Adrenal gland (tissue), 12 donors: ENCODE results near the gene ADM2. TPM values are rescaled to one million over a fixed set of nuclear protein-coding genes. Genes with fewer than 3 reads are reported as not detected.

Experiments
- DNase-seq, 7 donors: peaks; one replicate each; pipeline ENCODE4 v3.0.0-alpha.2; 2019 to 2020
- H3K27ac ChIP-seq, 5 donors: fragments of 200-600 bp; sonication (generic) in 4 of 5; 1 replicate in 3 of 5; 2 replicates in 2 of 5; pipeline versions ENCODE4 v1.5.1 to v1.8.0; 2016 to 2020; ENCODE audit warnings: mild to moderate bottlenecking in 1 of 5
- H3K27me3 ChIP-seq: fragments of 200-600 bp; 2 replicates; pipeline ENCODE4 v1.8.0; 2021
- H3K36me3 ChIP-seq, 2 donors: fragments of 200-600 bp; replicated peaks in 1 of 2; 1 replicate in 1 of 2; 2 replicates in 1 of 2; pipeline versions ENCODE4 v1.5.1 to v1.8.0; 2018 to 2022
- H3K4me1 ChIP-seq, 2 donors: fragments of 200-600 bp; replicated peaks in 1 of 2; 1 replicate in 1 of 2; 2 replicates in 1 of 2; pipeline versions ENCODE4 v1.5.1 to v1.8.0; 2018 to 2021
- H3K4me3 ChIP-seq, 4 donors: fragments of 200-600 bp; sonication (generic) in 3 of 4; one replicate each; pipeline ENCODE4 v1.5.1; 2016 to 2018
- H3K9me3 ChIP-seq, 3 donors: fragments of 200-600 bp; sonication (generic) in 1 of 3; replicated peaks in 1 of 3; 1 replicate in 2 of 3; 2 replicates in 1 of 3; pipeline versions ENCODE4 v1.5.1 to v1.8.0; 2016 to 2021
- CTCF ChIP-seq, 6 experiments: fragments of 450-650 bp in 4 of 6; fragments of 200-600 bp in 2 of 6; sonication (generic) in 1 of 6; IDR thresholded peaks; 1 replicate in 5 of 6; 2 replicates in 1 of 6; pipeline versions ENCODE4 v1.5.1 to v1.8.0; 2016 to 2021; ENCODE audit warnings: antibody characterized with exemption in 6 of 6, mild to moderate bottlenecking in 2 of 6, moderate library complexity in 1 of 6
- POLR2A ChIP-seq, 2 donors: fragments of 450-650 bp; IDR thresholded peaks; one replicate each; pipeline ENCODE4 v1.6.1; 2017; ENCODE audit warnings: antibody characterized with exemption in 2 of 2, mild to moderate bottlenecking in 2 of 2, moderate library complexity in 1 of 2
- WGBS, 4 donors: extraction: QIAGEN DNeasy Blood & Tissue Kit in 2 of 4; methylation state at CpG; one replicate each; pipeline versions ENCODE4 v1.1.5 to v1.1.7; 2013 to 2017; 5-methylcytosine and 5-hydroxymethylcytosine counted together
- intact Hi-C, 2 donors: fragments of 100-400 bp; cut with DNase I; formaldehyde crosslinking; loops; one replicate each; pipeline versions ENCODE4 v1.14.1 to v1.15.0; 2022 to 2023
- polyA plus RNA-seq, 3 donors: library from polyadenylated mRNA; stranded (reverse); fragments of 200-250 nt in 2 of 3; fragments of 350-450 nt in 1 of 3; fragmentation: Illumina TruSeq in 1 of 3; extraction: RNeasy Lipid Tissue Mini Kit (QIAGEN cat#74804) in 1 of 3; gene quantifications; one replicate each; pipeline ENCODE4 v1.2.3, GENCODE V29; 2013 to 2014
- total RNA-seq, 9 donors: library from RNA; depleted of rRNA in 4 of 9; stranded (reverse); fragments of >200 nt in 4 of 9; fragments of 120-200 nt in 1 of 9; fragmentation: NEBNext Ultra II Directional in 1 of 9; extraction: Animal tissue kit (Norgen Biotek cat#: 25700) in 1 of 9; gene quantifications; one replicate each; pipeline versions ENCODE4 v1.1.0 to v1.2.4, GENCODE V29; 2013 to 2023
- donor health status: healthy with polysubstance abuse.
- donor health status: Bipolar disorder and iron deficiency.
- donor health status: DM: yes; HTN: yes; CAD: no.
- donor health status: DM: no; HTN: no; CAD: no.
- donor health status: DM: no; HTN: no; CAD: no.
- donor health status: DM: yes; HTN: yes; CAD: no.

ADM2 gene
- total and polyA plus RNA-seq, 12 donors = 0.07 to 0.54 (median 0.25) TPM; not detected in 5

- Histone ChIP-seq H3K9me3 (no peaks in the 10 kb centered on the region), H3K27ac (no peak overlapping the region), H3K4me1 (peaks cover 8 to 25% of the 10 kb centered on the region in 2 donors), H3K27me3 (no peaks in the 10 kb centered on the region), H3K4me3 (no peak overlapping the region), H3K36me3 (peaks cover 0 to 32% of the 10 kb centered on the region in 2 donors)
- intact Hi-C loops = no loop called here
- 83 to 93% (median 89%) methylated on average over 6 to 14 of the region's 14 CpGs; no CpG with 5 or more reads in 1 of the 4 donors for WGBS, 4 donors
- peak in 2 of 7 donors; percentile 17 to 38 for DNase-seq
- TF ChIP-seq CTCF (IDR thresholded peaks at IDR 0.05) (no peak), POLR2A (IDR thresholded peaks at IDR 0.05) (no peak)
Observed at GRCh38 chr22:50505276-50505775, 24.0 kb downstream of the ADM2 start.

- H3K4me1 ChIP-seq = peaks cover 8 to 25% of the 10 kb centered on the region in 2 donors
- H3K27ac ChIP-seq = no peak overlapping the region
- intact Hi-C loops = no loop called here
- H3K27me3 ChIP-seq = no peaks in the 10 kb centered on the region
- peak overlapping the region in 2 of 4 donors; percentile 77 to 88 for H3K4me3 ChIP-seq
- WGBS, 4 donors = 90 to 94% (median 92%) methylated on average over 15 to 41 of the region's 41 CpGs
- no peak for TF ChIP-seq CTCF (IDR thresholded peaks at IDR 0.05)
- TF ChIP-seq POLR2A (IDR thresholded peaks at IDR 0.05) = no peak
- peaks cover 0 to 32% of the 10 kb centered on the region in 2 donors for H3K36me3 ChIP-seq
- DNase-seq = peak in 4 of 7 donors; percentile 26 to 58 (median 47)
- H3K9me3 ChIP-seq = no peaks in the 10 kb centered on the region
Observed at GRCh38 chr22:50505776-50506610, 24.6 kb downstream of the ADM2 start.

- Histone ChIP-seq H3K4me1 (peaks cover 8 to 25% of the 10 kb centered on the region in 2 donors), H3K27ac (peak overlapping the region in 4 of 5 donors; percentile 60 to 97 (median 74)), H3K4me3 (peak overlapping the region; percentile 71 to 88 (median 82)), H3K9me3 (no peaks in the 10 kb centered on the region), H3K27me3 (no peaks in the 10 kb centered on the region), H3K36me3 (peaks cover 0 to 32% of the 10 kb centered on the region in 2 donors)
- DNase-seq = peak in 4 of 7 donors; percentile 54 to 71 (median 60)
- TF ChIP-seq POLR2A (IDR thresholded peaks at IDR 0.05) = no peak
- no peak for TF ChIP-seq CTCF (IDR thresholded peaks at IDR 0.05)
- WGBS, 4 donors = 22 to 52% (median 29%) methylated on average over 7 to 21 of the region's 21 CpGs
- intact Hi-C loops = no loop called here
Observed at GRCh38 chr22:50506611-50507420, 25.5 kb downstream of the ADM2 start.
